HG03457 (cell line): ENCODE data around the gene PDK4.
"Not testable (repeated sequence)": the region's sequence is repeated elsewhere in the genome, so short reads cannot be mapped to it uniquely, and the experiment has no call there.

Source experiments
- ATAC-seq: cut with Tn5 transposase; IDR thresholded peaks from one replicate; pipeline ENCODE4 v1.9.1; 2021; ENCODE audit warnings: moderate number of reproducible peaks; ENCODE audit not compliant: unreplicated experiment

PDK4 gene

DNA sequence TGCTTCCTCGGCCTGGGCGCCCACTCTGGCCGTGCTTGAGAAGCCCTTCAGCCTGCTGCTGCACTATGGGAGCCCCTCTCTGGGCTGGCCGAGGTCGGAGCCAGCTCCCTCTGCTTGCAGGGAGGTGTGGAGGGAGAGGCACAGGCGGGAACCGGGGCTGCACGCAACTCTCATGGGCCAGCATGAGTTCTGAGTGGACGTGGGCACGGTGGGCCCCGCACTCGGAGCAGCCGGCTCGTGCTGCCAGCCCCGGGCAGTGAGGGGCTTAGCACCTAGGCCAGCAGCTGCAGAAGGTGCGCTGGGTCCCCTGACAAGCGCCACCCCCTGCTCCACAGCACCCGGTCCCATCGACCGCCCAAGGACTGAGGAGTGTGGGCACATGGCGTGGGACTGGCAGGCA is 9.0 kb upstream of the PDK4 start:
- no peak for ATAC-seq

DNA sequence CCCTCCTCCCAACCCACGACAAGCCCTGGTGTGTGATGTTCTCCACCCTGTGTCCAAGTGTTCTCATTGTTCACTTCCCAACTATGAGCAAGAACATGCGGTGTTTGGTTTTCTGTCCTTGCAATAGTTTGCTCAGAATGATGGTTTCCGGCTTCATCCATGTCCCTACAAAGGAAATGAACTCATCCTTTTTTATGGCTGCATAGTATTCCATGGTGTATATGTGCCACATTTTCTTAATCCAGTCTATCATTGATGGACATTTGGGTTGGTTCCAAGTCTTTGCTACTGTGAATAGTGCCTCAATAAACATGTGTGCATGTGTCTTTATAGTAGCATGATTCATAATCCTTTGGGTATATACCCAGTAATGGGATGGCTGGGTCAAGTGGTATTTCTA is 8.5 kb upstream of the PDK4 start:
- not testable (repeated sequence) for ATAC-seq

DNA sequence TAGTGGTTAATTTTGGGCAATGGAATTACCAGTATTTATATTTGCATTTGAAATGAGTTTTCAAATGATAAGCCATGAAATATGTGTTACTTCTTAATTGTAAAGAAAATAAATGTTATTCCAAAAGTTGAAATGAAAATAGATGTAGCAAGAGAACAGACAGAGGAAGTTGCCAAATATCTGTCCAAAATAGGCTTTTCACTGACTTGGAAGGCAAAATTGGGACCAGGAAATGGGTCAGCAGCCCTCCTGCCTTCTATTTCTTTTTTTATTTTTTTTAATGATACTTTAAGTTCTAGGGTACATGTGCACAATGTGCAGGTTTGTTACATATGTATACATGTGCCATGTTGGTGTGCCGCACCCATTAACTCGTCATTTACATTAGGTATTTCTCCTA is 8.1 kb upstream of the PDK4 start:
- ATAC-seq: not testable (repeated sequence)

DNA sequence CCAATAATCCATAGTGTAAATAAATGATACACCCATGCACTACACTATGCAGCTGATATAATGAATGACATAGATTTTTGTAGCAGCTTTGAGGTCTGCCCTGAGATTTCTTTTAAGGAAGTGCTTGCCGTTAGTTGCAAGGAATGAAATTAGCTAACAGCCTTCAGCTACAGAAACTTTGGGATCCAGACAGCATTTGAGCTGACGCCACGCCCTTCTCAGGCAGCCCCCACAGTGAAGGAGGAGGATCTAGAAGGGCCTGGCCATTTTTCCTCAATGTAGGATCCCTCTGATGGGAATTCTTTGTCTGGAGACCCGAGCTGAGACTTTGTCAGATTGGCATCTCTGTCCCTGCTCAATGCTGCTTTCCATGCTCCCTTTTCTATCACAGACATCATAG is 6.1 kb upstream of the PDK4 start:
- ATAC-seq: no peak

DNA sequence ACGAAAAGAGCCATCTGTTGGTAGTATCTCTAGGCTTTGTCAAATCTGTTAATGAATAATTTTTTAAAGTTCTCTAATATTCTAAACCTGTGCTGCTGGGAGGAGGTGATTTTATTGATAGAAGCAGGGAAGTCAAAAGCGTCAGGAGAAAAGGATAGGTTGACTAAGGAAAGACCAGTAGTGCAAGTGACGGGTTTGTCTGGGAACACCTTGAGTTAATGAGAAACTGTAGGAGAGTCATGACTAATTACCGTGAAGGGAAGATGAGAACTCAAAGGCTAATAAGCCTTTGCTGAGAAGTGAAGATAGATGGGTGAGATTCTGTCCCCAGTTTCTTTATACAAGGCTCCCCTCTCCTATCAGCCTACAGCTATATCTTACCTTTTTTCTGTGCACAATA is 5.0 kb upstream of the PDK4 start:
- ATAC-seq: no peak

DNA sequence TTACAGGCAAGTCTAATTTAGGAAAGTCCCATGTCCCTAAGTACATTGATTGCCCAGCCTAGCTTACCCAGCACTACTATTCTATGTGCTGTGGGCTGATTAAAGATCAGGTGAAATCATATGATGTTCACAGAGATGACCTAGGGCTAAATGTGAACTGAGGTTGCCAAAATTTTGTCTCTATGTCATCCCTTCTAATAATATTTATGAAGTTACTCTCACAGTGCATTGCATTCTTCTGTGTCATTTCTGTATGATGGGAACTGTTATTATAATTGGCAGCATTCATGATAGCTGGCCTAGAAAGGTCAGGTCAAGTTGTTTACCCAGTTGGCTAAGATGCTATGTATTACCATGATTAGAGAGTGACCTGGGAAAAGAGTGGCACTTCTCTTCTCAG is 2.8 kb upstream of the PDK4 start:
- ATAC-seq: no peak

DNA sequence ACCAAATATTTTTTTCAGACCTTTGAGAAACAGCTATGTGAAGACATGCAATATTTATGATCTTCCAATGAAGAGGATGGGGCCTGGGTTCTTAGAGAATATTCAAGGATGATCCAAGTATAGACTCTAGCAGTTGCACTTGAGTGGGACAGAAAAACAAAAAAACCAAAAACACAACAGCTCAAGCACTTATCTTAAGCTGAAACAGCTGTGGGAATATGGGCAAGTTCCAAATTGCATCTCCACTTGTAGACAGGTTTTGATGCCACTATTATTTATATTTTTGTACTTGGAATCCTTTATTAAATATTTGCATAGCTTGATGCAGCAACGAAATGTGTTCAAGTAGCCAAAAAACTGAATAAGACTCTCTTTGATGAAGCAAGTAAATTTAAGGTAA is 2.2 kb upstream of the PDK4 start:
- no peak for ATAC-seq

DNA sequence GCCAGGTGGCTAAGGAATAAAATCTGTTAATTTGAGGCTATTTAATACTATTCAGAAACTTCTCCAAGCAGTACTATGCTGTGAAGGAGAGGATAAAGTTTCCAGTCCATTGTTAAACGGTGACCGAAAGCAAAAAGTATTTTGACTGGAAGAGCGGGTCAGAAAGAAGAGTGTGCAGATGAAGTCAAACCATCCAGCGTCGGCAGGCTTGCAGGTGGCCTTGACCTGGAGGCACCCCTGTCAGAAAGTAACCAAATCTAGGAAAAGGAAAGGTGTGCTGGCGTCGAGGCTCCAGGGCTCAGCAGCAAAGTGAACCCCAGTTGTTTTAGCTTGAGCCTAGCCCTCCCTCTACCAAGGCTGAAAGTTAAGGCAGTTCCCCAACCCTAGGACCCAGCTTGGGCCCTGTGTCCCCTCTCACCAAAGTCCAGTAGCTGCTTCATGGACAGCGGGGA is 544 bp downstream of the PDK4 start:
- ATAC-seq: no peak

DNA sequence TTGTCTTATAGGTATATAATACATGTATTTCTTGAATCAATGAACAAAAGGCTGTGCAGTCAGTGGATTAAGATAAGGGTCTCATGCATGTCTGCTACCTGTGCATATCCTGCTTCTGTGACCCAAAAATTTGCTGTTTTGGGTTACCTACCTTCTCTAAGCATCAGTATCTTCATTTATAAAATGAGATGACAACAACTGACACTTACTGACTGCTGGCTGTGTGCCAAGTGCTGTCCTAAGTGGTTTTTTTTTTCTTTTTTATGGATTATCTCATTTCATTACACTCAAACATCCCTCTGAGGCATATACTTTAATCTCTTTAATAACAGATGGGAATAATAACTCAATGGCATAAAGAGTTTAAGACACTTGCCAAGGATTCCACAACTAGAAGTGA is 2.1 kb downstream of the PDK4 start:
- ATAC-seq: no peak

DNA sequence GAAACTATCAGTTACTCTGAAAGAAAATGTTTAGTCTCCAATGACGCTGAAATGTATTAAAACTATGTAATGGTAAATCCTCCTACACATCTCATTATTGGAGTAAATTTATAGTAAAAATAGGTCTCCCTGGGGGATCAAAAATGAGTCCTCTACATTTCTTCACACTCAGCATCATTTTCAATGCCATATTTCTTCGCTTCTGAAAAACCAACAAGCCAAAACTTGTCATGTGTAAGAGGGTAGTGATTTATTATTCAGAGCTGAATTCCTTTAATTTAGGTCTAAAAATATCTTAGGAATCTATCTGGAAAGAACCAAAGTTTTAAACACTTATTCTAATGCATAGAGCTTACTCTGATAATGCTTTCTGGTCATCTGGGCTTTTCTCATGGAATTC is 3.0 kb downstream of the PDK4 start:
- no peak for ATAC-seq

DNA sequence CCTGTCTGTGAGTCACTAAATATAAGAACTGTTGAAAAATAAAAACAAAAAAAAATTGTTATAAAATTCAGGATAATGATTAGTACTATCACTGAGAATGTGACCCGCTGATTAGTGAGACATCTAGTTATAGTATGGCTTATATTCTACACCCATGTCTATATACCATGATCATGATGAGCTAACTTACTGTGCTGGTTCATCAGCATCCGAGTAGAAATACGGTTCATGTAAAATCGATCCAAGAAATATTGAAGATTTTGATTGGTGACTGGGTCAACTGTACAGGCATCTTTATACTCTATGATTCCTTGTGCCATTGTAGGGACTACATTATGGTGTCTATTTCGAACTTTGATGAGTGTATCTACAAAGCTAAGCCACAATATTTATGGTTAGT is 3.7 kb downstream of the PDK4 start:
- ATAC-seq: no peak

DNA sequence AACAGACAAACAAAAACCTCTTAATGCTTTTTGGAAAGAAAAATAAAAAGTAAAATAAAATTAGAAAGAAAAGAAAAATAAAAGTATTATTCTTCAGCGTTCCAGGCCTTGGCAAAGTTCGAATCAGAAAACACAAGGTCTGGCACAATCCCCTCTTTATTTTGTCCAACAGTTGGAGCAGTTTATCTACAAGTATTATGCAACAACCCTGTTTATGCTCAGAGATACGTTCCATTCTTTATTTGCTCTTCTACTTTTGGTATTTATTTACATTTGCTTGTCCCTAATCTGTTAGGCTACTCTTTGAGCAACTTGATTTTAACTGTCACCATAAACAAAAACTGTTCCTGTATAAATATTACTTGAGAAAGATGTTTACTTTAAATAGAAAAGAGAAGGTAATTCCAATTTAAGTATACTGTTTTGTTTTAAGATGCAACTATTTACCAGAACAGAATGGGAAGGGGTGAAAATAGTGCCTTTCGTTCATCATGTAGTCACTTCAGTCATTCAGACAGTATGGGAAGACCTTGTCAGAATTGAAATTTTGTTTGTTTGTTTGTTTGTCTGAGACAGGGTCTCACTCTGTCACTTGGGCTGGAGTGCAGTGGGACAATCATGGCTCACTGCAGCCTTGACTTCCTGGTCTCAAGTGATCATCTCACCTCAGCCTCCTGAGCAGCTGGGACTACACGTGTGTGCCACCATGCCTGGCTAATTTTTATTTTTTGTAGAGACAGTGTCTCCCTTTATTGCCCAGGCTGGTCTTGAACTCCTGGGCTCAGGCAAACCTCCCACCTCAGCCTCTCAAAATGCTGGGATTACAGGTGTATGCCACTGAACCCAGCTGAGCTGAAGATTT is 5.7 kb downstream of the PDK4 start:
- no peak for ATAC-seq

DNA sequence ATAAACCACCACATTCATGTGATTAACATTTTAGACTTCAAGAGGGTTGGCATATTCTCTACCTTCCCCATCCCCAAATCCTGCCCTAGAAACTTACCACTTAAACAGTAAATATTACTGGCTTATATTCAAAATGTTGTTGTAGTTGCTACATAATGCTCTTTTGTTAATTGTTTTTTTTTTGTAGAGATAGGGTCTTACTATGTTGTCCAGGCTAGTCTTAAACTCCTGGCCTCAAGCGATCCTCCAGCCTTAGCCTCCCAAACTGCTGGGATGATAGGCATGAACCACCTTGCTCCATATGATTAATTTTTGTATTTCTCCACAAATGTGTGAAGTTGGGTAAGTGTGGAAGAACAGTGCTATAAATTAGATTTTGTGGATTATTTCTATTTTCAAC is 6.5 kb downstream of the PDK4 start:
- ATAC-seq: no peak

DNA sequence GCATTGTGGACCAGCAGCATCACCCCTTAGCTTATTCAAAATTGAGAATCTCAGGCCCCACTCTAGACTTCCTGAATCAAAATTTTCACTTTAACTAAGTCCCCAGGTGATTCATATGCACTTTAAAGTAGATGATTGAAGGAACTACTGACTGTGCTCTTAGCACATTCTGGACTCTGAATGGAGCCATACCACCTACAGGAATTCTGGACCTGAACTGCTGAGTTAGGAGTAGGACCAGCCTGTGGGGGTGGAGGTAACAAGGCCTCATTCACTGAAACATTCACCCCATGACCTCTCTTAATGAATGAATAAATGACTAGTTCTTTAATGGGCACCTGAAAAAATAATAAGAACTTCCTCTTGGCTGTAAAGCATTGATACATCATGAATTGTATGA is 7.3 kb downstream of the PDK4 start:
- ATAC-seq: no peak

DNA sequence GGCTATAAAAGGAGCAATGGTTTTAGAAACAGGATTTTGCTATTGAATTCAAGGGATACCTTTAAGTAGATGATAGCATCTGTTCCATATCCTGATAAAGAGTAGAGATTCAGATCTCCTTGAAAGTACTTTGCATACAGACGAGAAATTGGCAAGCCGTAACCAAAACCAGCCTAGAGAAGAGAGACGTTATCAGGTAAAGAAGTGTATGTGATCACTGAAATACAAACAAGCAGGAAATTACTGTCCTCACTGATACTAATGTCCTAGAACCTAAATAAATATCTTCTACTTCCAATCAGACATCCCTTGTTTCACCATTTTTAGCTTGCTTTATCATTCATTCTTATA is 9.4 kb downstream of the PDK4 start:
- no peak for ATAC-seq

DNA sequence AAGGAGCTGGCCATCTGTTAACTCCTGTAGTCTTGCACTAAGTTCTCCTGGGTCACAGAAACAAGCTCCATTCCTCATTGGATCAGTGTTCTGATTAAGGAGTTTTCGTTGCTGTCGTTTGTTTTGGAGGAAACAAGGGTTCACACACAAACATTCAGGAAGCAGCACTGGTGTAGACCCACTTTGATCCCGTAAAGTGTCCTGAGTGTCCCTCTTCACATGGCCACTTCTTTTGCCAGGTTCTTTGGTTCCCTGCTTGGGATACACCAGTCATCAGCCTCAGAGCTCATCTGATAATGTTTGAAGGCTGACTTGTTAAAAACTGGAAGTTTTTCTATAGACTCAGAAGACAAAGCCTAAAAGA is 10.9 kb downstream of the PDK4 start:
- no peak for ATAC-seq

DNA sequence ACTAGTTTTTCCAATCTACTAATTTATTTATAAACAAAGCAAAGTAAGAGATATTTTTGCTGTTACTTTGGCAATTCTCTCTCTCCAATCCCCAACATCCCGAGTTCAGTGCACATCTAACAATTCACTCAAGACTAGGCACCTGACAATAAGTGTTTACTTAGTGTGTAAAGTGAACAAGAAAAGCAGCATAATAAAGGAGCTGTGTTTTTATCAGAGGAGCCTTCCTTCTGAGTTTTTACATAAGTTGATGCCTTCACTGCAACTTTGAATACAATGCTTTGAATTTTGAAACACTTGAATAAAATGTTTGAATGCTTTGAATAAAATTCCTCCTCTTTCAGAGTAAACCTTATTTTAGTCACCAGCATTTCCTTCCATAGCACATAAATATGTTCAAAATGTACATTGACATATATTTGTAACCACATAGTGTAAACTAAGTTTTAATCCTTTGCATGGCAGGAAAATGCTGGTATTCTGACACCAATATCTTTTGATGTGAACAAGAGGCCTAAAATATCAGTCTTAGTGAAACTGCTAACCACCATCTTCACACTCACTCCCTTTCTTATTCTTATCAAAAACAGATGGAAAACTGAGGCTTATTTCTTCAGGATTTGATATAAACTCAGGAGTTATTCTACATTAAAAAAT is 11.4 kb downstream of the PDK4 start:
- no peak for ATAC-seq

DNA sequence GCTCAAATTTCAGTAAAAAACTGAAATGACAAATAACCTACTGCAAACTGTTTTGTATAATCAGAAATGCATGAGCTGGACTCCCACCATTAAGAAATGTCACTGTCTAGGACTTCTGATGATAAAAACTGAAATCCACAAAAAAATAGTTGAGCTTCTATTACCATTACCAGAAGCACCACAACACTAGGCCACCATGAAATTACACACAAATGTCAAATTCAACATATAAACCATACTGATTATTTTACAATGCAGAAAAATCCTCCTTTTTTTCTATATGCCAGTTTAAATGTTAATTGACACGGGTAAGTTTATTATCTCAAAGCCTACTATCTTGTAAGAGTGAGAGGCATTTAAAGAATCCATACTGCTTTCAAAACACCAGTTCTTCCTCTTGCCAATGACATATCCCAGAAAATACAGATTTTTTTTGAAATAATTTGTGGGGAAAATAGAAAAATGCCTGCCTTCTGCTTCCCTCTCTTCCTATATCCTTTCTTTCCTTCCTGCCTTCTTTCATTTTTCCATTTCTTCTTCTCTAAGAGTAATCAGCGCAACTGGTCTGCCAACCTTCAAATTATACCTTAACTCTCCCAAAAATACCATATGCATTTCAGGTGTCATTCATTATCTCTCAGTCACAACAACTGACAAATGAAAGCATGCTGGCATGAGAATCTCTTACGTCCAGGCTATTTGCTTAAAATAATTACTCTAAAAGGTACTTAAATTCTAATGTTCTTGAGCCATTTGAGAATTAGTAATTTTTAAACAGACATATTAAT is 12.3 kb downstream of the PDK4 start:
- no peak for ATAC-seq

DNA sequence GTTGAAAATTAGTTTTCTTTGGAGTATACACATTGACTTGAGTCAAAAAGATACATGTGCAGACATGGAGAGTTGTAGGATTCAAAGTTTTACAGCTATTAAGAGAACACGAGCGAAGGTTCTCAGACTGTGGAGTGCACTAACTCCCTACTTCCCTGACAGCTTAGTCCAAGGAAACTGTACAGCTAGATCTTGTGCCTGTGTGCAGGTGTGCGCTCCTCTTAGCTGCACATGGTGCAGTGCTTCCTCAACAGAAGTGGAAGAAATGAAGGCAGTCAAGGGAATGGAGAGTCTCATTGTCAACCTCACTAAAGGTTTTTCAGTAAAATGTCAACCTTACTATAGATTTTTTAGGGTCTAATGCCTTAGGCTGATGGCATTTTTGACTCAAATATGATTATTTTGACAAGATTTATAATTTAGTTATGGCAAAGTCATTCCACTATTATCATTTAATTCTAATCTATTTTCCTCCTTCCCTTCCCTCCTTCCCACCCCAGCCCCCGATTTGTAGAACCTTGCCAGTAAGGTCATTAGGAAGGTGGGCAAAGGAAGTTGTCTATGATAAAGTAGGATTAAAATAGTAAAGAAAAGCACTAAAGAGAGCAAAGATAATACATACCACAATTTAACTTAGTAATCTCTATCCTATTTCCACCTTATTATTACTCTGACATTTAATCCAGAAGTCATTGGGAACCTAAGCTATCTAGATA is 13.6 kb downstream of the PDK4 start:
- ATAC-seq: no peak

DNA sequence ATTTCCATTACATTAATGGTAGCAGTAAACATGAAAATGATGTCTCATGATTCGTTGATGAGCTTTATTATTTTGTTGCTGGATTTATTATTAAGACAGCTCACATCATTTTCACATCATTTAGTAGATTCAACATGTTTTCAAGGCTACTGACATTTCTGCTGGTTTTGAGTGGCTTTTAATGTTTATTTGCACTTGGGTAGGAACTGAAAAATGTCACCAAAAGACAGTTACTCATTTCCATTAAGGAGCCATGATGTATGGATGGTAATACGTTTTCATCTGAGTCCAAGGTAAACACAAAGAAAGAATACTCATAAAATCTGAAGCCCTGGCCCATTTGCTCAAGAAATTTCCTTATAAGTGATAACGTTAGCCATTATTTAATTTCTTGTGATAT is 14.8 kb downstream of the PDK4 start:
- ATAC-seq: no peak

DNA sequence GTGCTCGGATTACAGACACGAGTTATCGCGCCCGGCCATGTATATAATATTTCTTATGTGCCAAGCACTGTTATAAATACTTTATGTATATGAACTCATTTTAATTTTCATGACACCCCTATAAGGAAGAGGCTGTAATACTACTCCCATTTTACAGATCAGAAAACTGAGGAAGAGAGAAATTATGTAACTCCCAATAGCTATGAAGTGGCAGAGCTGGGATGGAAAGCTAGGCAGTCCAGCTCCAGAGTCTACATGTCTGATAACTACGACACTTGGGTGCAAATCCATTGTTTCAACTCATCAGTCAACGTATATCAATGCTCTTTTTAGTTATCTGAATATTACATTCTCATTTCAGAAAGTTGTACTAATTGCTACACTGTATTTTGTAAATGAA is 17.0 kb downstream of the PDK4 start:
- no peak for ATAC-seq
